Astrocyte (in vitro differentiated cells and primary cell): ENCODE data around the gene KLHL11.

Experiments used
- CTCF ChIP-seq: IDR thresholded peaks from 2 replicates; pipeline ENCODE4 v1.5.1; 2011; ENCODE audit warnings: low read depth, mild to moderate bottlenecking, inconsistent platforms, low read length, moderate library complexity; ENCODE audit not compliant: insufficient read depth
- EZH2 ChIP-seq: IDR thresholded peaks from 2 replicates; pipeline ENCODE4 v1.6.1; 2012; ENCODE audit warnings: mild to moderate bottlenecking, low read length, inconsistent platforms; ENCODE audit not compliant: insufficient read depth

- TF ChIP-seq CTCF (no peak), EZH2 (no peak)
Observed at GRCh38 chr17:41849251-41849990, 15.8 kb downstream of the KLHL11 start.
